A673 (cell line): ENCODE data around the gene AKIRIN1. TPM values are rescaled to one million over a fixed set of nuclear protein-coding genes. Genes with fewer than 3 reads are reported as not detected.
"Not testable (repeated sequence)": the region's sequence is repeated elsewhere in the genome, so short reads cannot be mapped to it uniquely, and the experiment has no call there.

Source experiments
- BruUV-seq: library from RNA; stranded (reverse); fragments of 400-500 nt; replicated peaks from 2 replicates; lab custom pipeline; 2021; lab: Mats Ljungman, UMichigan
- CTCF ChIA-PET: fragments of 300-600 bp; sonication (Branson Sonifier 250); formaldehyde crosslinking; loops from one replicate; lab custom pipeline; 2022; ENCODE audit warnings: antibody characterized with exemption; lab: Charles Lee
- POLR2A ChIA-PET: fragments of 300-600 bp; sonication (Branson Sonifier 250); formaldehyde crosslinking; loops from one replicate; lab custom pipeline; 2022; ENCODE audit warnings: antibody characterized with exemption; ENCODE audit not compliant: low non-redundant PET; lab: Charles Lee
- DNase-seq: peaks from one replicate; pipeline ENCODE4 v3.0.0-alpha.2; 2015; ENCODE audit warnings: low spot score
- H3K27ac ChIP-seq: fragments of 200-600 bp; sonication (generic); 2 replicates; pipeline ENCODE4 v1.5.1; 2016; ENCODE audit warnings: mixed run types, low read depth, mild to moderate bottlenecking, mixed read lengths, antibody characterized with exemption, low read length; ENCODE audit not compliant: poor library complexity, severe bottlenecking
- H3K27me3 ChIP-seq: fragments of 200-600 bp; sonication (generic); replicated peaks from 2 replicates; pipeline ENCODE4 v1.6.1; 2017; ENCODE audit warnings: mixed run types, low read depth, mild to moderate bottlenecking, mixed read lengths, antibody characterized with exemption, low read length; ENCODE audit not compliant: insufficient read depth, poor library complexity
- H3K36me3 ChIP-seq: fragments of 200-600 bp; sonication (generic); 2 replicates; pipeline ENCODE4 v1.6.1; 2016; ENCODE audit warnings: mixed run types, mild to moderate bottlenecking, mixed read lengths, antibody characterized with exemption, low read length; ENCODE audit not compliant: insufficient read depth, poor library complexity, severe bottlenecking
- H3K4me1 ChIP-seq: fragments of 200-600 bp; sonication (generic); 2 replicates; pipeline ENCODE4 v1.6.1; 2017; ENCODE audit warnings: mixed run types, mild to moderate bottlenecking, mixed read lengths, antibody characterized with exemption, low read length; ENCODE audit not compliant: insufficient read depth, poor library complexity, severe bottlenecking
- H3K4me3 ChIP-seq: fragments of 200-600 bp; sonication (generic); 2 replicates; pipeline ENCODE4 v1.5.1; 2016; ENCODE audit warnings: low read depth, mixed run types, mild to moderate bottlenecking, mixed read lengths, low read length; ENCODE audit not compliant: poor library complexity, severe bottlenecking
- H3K9me3 ChIP-seq: fragments of 200-600 bp; sonication (generic); 2 replicates; pipeline ENCODE4 v1.6.1; 2016; ENCODE audit warnings: mixed run types, low read depth, mild to moderate bottlenecking, mixed read lengths, antibody characterized with exemption, low read length; ENCODE audit not compliant: poor library complexity, severe bottlenecking
- CTCF ChIP-seq: fragments of 300-800, 200-600 bp; sonication (generic); conservative IDR thresholded peaks from 2 replicates; pipeline ENCODE4 v1.5.1; 2017; ENCODE audit warnings: low read depth, mild to moderate bottlenecking, antibody characterized with exemption, low read length, moderate library complexity, mixed read lengths
- EZH2 ChIP-seq: fragments of 200-600 bp; sonication (generic); IDR thresholded peaks from 2 replicates; pipeline ENCODE4 v1.6.1; 2017; ENCODE audit warnings: borderline replicate concordance, low read depth, mild to moderate bottlenecking, mixed read lengths, antibody characterized with exemption, low read length; ENCODE audit not compliant: poor library complexity, severe bottlenecking
- intact Hi-C: fragments of 100-400 bp; cut with micrococcal nuclease; formaldehyde crosslinking; loops from one replicate; pipeline ENCODE4 v1.10.0; 2022; ENCODE audit not compliant: unreplicated experiment
- total RNA-seq: library from RNA; stranded (reverse); gene quantifications from 2 replicates; pipeline ENCODE4 v1.2.3, GENCODE V29; 2021

Gene AKIRIN1
- total RNA-seq, 1 experiment from 2014 or later = 87.0 TPM

- TF ChIP-seq EZH2 (no peak), CTCF (no peak)
- Histone ChIP-seq H3K27me3 (no peaks in the 10 kb centered on the region), H3K36me3 (no peaks in the 10 kb centered on the region), H3K27ac (no peak overlapping the region), H3K9me3 (no peaks in the 10 kb centered on the region), H3K4me1 (no peaks in the 10 kb centered on the region), H3K4me3 (no peak overlapping the region)
- no peak for DNase-seq
- intact Hi-C loops = no loop called here
- BruUV-seq = no TSS peak
- ChIA-PET POLR2A (no interaction called here), CTCF (no interaction called here)
Measured at GRCh38 chr1:39051956-39052355, 60.9 kb downstream of the AKIRIN1 start.

- DNase-seq, intact Hi-C loops, H3K36me3 ChIP-seq, H3K27ac ChIP-seq, H3K27me3 ChIP-seq, H3K9me3 ChIP-seq, H3K4me1 ChIP-seq, CTCF ChIA-PET, POLR2A ChIA-PET, BruUV-seq, H3K4me3 ChIP-seq: not testable (repeated sequence)
Measured at GRCh38 chr1:39055213-39055710, 64.2 kb downstream of the AKIRIN1 start.

Other genes starting within 250 kb of the AKIRIN1 start
- 19.9 and 26.0 TPM in 2 replicates for gene RRAGC, start 131.5 kb upstream of the AKIRIN1 start, total RNA-seq
- 25.1 and 31.6 TPM in 2 replicates for gene MYCBP, start 117.9 kb upstream of the AKIRIN1 start, total RNA-seq
- gene GJA9, start 109.7 kb upstream of the AKIRIN1 start, total RNA-seq = not detected in 2 replicates
- gene RHBDL2, start 49.4 kb upstream of the AKIRIN1 start, total RNA-seq = not detected in 2 replicates
- gene NDUFS5, start 35.1 kb downstream of the AKIRIN1 start, total RNA-seq = 279 and 284 TPM in 2 replicates
- gene MACF1, start 213.4 kb downstream of the AKIRIN1 start, total RNA-seq = 261 and 265 TPM in 2 replicates